DND-41 (cell line): ENCODE data around the gene GPNMB.

ENCODE experiments used
- ATAC-seq: fragments of 200-7000 bp; cut with Tn5 transposase; 3 replicates; pipeline ENCODE4 v1.9.1; 2021; ENCODE audit warnings: low read depth; ENCODE audit not compliant: insufficient read depth
- DNase-seq: peaks from one replicate; pipeline ENCODE4 v3.0.0-alpha.2; 2020
- H2AFZ ChIP-seq: 2 replicates; pipeline ENCODE4 v1.6.0; 2012; ENCODE audit warnings: low read depth, low read length
- H3K27ac ChIP-seq: 2 replicates; pipeline ENCODE4 v1.5.1; 2012; ENCODE audit warnings: low read length, inconsistent platforms
- H3K27me3 ChIP-seq: fragments of 200-600 bp; sonication (generic); 2 replicates; pipeline ENCODE4 v1.6.0; 2012; ENCODE audit warnings: low read length, mild to moderate bottlenecking, inconsistent platforms; ENCODE audit not compliant: insufficient read depth, poor library complexity
- H3K36me3 ChIP-seq: 2 replicates; pipeline ENCODE4 v1.5.1; 2012; ENCODE audit warnings: low read length, inconsistent platforms; ENCODE audit not compliant: insufficient read depth
- H3K4me1 ChIP-seq: 2 replicates; pipeline ENCODE4 v1.5.1; 2012; ENCODE audit warnings: mild to moderate bottlenecking, low read length; ENCODE audit not compliant: insufficient read depth
- H3K4me2 ChIP-seq: 2 replicates; pipeline ENCODE4 v1.6.0; 2012; ENCODE audit warnings: mild to moderate bottlenecking, moderate library complexity, low read length, inconsistent platforms; ENCODE audit not compliant: insufficient read depth
- H3K4me3 ChIP-seq, 2 experiments: fragments of 200-600 bp in 1 of 2; shearing (Covaris generic) in 1 of 2; 2 replicates each; pipeline ENCODE4 v1.5.1; 2012 to 2016; ENCODE audit warnings: inconsistent platforms in 2 of 2, low read length in 2 of 2, mild to moderate bottlenecking in 2 of 2, low read depth in 1 of 2, moderate library complexity in 1 of 2
- H3K79me2 ChIP-seq: 2 replicates; pipeline ENCODE4 v1.6.0; 2012; ENCODE audit warnings: low read length, inconsistent platforms; ENCODE audit not compliant: insufficient read depth
- H3K9ac ChIP-seq: 2 replicates; pipeline ENCODE4 v1.6.0; 2012; ENCODE audit warnings: low read depth, mild to moderate bottlenecking, inconsistent platforms, low read length, moderate library complexity
- H3K9me3 ChIP-seq: 2 replicates; pipeline ENCODE4 v1.5.1; 2012; ENCODE audit warnings: low read length, moderate library complexity, mild to moderate bottlenecking, inconsistent platforms; ENCODE audit not compliant: insufficient read depth, severe bottlenecking
- H4K20me1 ChIP-seq: 2 replicates; pipeline ENCODE4 v1.6.0; 2012; ENCODE audit warnings: low read length; ENCODE audit not compliant: insufficient read depth
- EZH2 ChIP-seq: IDR thresholded peaks from 3 replicates; pipeline ENCODE4 v1.6.1; 2012; ENCODE audit warnings: borderline replicate concordance, low read depth, mild to moderate bottlenecking, moderate library complexity, low read length, inconsistent platforms; ENCODE audit not compliant: severe bottlenecking
- TF ChIP-seq, protein P1 (sequence below): IDR thresholded peaks from 2 replicates; pipeline ENCODE4 v1.5.1; 2012; ENCODE audit warnings: borderline replicate concordance, low read length, moderate library complexity, mild to moderate bottlenecking; ENCODE audit not compliant: poor library complexity, severe bottlenecking; ENCODE audit errors: extremely low read depth

The GPNMB gene

GRCh38 chr7:23283086-23283485, 36.5 kb downstream of the GPNMB start:
- Histone ChIP-seq H4K20me1 (no peaks in the 10 kb centered on the region), H3K9ac (no peak overlapping the region), H3K27ac (no peak overlapping the region), H3K4me3 (no peak overlapping the region), H3K4me1 (peaks cover 8% of the 10 kb centered on the region), H3K79me2 (no peaks in the 10 kb centered on the region), H3K9me3 (no peaks in the 10 kb centered on the region), H3K27me3 (no peaks in the 10 kb centered on the region), H2AFZ (no peak overlapping the region), H3K4me2 (no peak overlapping the region), H3K36me3 (no peaks in the 10 kb centered on the region)
- ATAC-seq = no peak
- TF ChIP-seq, protein P1, sequence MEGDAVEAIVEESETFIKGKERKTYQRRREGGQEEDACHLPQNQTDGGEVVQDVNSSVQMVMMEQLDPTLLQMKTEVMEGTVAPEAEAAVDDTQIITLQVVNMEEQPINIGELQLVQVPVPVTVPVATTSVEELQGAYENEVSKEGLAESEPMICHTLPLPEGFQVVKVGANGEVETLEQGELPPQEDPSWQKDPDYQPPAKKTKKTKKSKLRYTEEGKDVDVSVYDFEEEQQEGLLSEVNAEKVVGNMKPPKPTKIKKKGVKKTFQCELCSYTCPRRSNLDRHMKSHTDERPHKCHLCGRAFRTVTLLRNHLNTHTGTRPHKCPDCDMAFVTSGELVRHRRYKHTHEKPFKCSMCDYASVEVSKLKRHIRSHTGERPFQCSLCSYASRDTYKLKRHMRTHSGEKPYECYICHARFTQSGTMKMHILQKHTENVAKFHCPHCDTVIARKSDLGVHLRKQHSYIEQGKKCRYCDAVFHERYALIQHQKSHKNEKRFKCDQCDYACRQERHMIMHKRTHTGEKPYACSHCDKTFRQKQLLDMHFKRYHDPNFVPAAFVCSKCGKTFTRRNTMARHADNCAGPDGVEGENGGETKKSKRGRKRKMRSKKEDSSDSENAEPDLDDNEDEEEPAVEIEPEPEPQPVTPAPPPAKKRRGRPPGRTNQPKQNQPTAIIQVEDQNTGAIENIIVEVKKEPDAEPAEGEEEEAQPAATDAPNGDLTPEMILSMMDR = no peak
- no peak for TF ChIP-seq EZH2
- no peak for DNase-seq

DNA sequence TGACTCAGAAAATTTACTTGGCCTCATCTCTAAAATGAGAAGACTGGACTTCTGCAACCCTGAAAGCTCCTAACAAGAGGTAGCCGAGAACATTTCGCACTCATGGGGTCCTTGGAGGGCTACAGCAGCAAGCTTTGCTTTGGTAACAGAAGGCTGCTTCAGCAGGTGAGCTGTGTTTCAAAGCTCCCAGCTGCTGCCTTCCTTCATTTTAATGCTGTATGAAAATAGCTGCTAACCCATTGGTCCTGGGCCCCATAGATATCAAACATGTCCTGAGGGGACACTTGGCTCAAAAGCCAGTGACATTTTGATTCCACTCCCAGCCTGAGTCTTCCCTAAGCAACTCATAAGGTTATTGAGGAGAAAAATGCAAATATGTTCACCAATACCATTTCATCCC, 38.3 kb downstream of the GPNMB start:
- Histone ChIP-seq H3K27me3 (no peaks in the 10 kb centered on the region), H3K9ac (no peak overlapping the region), H3K4me3 (no peak overlapping the region), H3K4me2 (no peak overlapping the region), H4K20me1 (no peaks in the 10 kb centered on the region), H3K79me2 (no peaks in the 10 kb centered on the region), H3K27ac (no peak overlapping the region), H3K9me3 (no peaks in the 10 kb centered on the region), H3K4me1 (peaks cover 13% of the 10 kb centered on the region), H2AFZ (no peak overlapping the region), H3K36me3 (no peaks in the 10 kb centered on the region)
- DNase-seq (no peak), ATAC-seq (no peak)
- no peak for TF ChIP-seq EZH2
- TF ChIP-seq, protein P1 = no peak

- no peaks in the 10 kb centered on the region for H4K20me1 ChIP-seq
- no peak for ATAC-seq
- no peak overlapping the region for H3K9ac ChIP-seq
- H3K4me3 ChIP-seq = no peak overlapping the region
- no peak overlapping the region for H3K27ac ChIP-seq
- TF ChIP-seq, protein P1 = no peak
- TF ChIP-seq EZH2 = no peak
- no peaks in the 10 kb centered on the region for H3K27me3 ChIP-seq
- H3K4me2 ChIP-seq = no peak overlapping the region
- H3K36me3 ChIP-seq = no peaks in the 10 kb centered on the region
- DNase-seq = no peak
- H3K9me3 ChIP-seq = no peaks in the 10 kb centered on the region
- no peaks in the 10 kb centered on the region for H3K79me2 ChIP-seq
- no peak overlapping the region for H2AFZ ChIP-seq
- peaks cover 13% of the 10 kb centered on the region for H3K4me1 ChIP-seq
These were observed 39.4 kb downstream of the GPNMB start for GRCh38 chr7:23285657-23286646.
